Activated T-cell treated with anti-CD3 and anti-CD28 coated beads, Interleukin-2, amount 50 U/mL, for 48 hours (primary cell): ENCODE measurements around the gene TAAR2.
A peak's percentile ranks its signal among the peaks of the same experiment; 100 is the strongest.
"Not testable (repeated sequence)": the region's sequence is repeated elsewhere in the genome, so short reads cannot be mapped to it uniquely, and the experiment has no call there.

ENCODE experiments used
- DNase-seq, 2 experiments: peaks; one replicate each; pipeline ENCODE4 v3.0.0-alpha.2; 2020

Gene TAAR2

DNA sequence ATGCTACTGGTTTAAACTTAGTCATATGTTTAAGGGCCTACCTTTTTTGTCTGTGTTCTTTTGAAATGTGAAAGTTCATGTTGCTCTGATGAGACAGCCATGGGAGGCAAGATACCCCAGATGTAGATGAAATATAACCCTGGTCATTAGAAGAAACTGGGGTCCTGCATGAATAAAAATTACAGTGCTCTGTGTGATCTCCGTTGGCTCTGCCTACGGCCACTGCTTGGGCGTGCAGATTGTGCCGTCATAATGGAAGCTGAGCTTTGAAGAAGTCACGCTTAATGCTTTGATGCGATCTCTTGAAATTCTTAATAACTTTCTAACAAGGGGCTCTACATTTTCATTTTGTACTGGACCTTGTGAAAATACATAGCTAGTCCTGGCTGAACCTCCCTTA is at the start of gene TAAR2:
TAAR2 (minus strand) TSS at position 101 of the 400 bp plus-strand sequence; CDS start at position 101, 0 bp downstream.
- DNase-seq, result no peak

- no peak for DNase-seq
These were observed 49.5 kb upstream of the TAAR2 start for GRCh38 chr6:132673376-132674094.

DNA sequence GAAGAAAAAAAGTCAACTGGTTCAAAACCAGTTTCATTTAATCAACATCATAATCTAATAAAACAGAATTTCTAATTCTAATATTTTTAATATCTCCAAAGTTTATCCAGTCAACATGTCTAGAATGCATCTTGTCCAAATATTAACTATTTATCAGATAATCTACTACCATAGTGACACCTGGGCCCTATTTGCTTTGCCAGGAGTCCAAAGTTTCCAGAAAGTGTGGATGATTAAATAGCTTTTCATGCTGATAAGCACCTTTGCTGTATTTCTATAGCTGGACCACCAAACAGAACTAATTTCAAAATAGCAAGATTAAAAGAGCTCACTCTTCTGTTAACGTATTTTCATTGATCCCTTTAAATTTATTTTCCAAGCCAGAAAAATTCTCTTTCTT is 47.2 kb upstream of the TAAR2 start:
- DNase-seq, result no peak

DNA sequence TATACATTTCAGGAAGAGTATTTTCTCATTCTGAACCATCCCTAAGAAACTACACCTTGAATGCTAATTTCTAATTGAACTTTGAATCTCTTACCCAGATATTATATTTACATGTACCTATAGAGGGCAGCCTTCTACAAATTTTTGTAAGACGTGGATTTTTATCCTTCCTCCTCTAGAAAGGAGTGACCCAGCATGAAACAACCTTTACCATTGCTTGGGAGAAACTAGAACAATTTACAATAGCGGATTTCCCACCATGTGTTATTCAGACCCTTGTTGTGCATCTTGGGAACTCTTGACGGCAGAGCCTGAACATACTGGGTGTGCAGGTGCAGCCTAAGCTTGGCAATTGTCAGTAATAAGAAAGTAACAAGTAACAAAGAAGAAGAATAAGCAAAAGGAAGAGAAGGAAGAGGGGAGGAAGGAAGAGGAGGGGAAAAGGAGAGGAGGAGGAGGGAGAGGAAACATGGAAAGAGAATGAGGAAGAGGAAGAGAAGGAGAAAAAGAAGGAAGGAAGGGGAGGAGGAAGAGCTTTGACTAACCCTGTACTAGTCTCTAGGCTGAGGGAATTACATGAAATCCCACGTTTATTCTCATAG is 45.7 kb upstream of the TAAR2 start:
- peak in 1 of 2 experiments; percentile 19 for DNase-seq

GRCh38 chr6:132666118-132666517 is 42.0 kb upstream of the TAAR2 start:
- no peak for DNase-seq

GRCh38 chr6:132664309-132665034 is 40.4 kb upstream of the TAAR2 start:
- DNase-seq, result no peak

- no peak for DNase-seq
These were observed 39.6 kb upstream of the TAAR2 start for GRCh38 chr6:132663661-132664060.

- DNase-seq, result no peak
These were observed 37.8 kb upstream of the TAAR2 start for GRCh38 chr6:132661906-132662305.

- no peak for DNase-seq
These were observed 35.0 kb upstream of the TAAR2 start, which contains the start of gene TAAR1 for GRCh38 chr6:132659082-132659481. TSS of gene TAAR1 (minus strand) at chr6:132659182. CDS start at chr6:132646003, 13,179 bp downstream.

GRCh38 chr6:132651062-132651461 is 27.0 kb upstream of the TAAR2 start:
- no peak for DNase-seq

GRCh38 chr6:132650429-132650828 is 26.4 kb upstream of the TAAR2 start:
- no peak for DNase-seq

DNA sequence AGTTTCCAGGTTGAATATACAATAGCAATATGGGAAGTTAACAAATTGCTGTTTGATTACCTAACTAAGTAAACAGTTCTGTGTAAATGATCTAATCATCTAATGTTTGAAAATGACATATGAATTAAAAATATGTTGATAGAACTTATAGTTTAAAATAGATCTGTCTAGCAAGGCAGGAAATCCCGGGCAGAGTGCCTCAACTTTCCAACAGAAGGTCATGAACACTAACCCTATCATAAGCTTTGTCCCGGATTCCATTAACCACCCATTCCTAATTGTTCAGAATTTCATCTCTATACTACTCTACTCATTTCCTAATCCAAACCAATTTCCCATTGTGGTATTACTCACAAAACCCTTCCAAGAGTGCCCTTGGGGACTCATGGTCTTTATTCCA is 24.8 kb upstream of the TAAR2 start:
- DNase-seq, result no peak

DNA sequence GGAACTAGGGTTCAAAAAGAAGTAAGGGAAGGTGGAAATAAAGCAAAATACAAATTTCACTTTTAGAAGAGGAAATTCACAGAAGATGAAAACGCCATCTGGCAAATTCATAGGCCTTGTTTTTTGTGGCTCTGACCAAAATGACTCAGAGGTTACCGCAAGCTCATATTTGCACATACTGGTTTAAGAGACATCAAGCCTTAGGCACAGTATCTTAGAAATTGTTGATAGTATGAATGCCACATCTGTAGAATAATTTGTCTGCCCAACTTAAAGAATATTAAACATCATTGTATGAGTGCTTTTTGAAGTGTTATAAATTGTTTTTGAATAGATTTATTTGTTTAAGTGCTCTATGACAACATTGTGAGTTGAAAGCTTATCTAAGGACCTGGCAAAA is 24.3 kb upstream of the TAAR2 start:
- no peak for DNase-seq

DNA sequence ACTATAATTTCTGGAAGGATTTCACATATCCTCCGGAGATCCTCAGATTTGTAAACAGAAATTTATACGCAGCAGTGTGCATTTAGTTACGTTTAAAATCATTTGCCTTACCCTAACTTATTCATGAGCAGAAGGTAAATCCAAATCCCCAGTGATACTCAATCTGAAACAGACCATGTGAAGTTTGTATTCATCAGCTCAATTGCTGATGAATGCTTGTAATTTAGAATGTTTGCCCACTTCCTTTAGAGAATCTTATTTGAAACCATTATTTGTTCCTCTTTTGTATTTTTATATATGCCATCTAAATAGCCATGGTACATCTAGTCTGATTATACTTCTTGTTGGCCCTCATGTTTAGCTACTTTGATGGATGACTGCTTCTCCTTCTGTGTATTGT is 19.5 kb upstream of the TAAR2 start:
- DNase-seq, result no peak

- not testable (repeated sequence) for DNase-seq
These were observed 13.1 kb upstream of the TAAR2 start for GRCh38 chr6:132637135-132637534.

GRCh38 chr6:132635906-132636305 is 11.8 kb upstream of the TAAR2 start:
- not testable (repeated sequence) for DNase-seq

- not testable (repeated sequence) for DNase-seq
These were observed 11.2 kb upstream of the TAAR2 start for GRCh38 chr6:132635288-132635687.

DNA sequence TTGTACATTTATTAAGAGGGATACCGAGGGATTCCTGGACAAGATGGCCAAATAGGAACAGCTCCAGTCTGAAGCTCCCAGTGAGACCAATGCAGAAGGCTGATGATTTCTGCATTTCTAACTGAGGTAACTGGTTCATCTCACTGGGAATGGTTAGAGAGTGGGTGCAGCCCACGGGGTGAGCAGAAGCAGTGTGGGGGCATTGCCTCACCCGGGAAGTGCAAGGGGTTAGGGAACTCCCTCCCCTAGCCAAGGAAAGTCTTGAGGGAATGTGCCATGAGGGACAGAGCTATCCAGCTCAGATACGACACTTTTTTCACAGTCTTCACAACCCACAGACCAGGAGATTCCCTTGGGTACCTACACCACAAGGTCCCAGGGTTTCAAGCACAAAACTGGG is 10.7 kb upstream of the TAAR2 start:
- no peak for DNase-seq

DNA sequence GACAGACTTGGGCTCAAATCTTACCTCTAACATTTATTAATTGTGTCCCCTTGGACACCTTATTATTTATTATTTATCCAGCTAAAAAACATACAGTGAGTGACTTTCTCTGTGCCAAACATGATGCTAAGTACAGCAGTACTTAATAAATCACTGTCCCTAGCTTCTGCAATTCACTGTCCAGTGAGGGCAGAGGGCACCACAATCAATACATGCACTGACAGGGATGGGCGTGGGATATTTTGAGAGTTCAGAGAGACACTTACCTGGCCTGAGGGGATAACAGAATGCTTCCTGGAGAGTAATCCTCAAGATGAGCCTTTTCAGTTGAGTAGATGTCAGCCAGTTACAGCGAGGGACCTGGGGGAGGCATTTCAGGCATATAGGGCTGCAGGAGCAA is 9.3 kb upstream of the TAAR2 start:
- DNase-seq, result no peak

GRCh38 chr6:132623106-132623845 is 799 bp downstream of the TAAR2 start:
- no peak for DNase-seq

GRCh38 chr6:132616677-132617076 is 7.4 kb downstream of the TAAR2 start:
- no peak for DNase-seq

- DNase-seq, result no peak
These were observed 9.5 kb downstream of the TAAR2 start for GRCh38 chr6:132614554-132614953.

- no peak for DNase-seq
These were observed 11.5 kb downstream of the TAAR2 start for GRCh38 chr6:132612449-132613108.
